ENCODE results near the gene SERPINA12. TPM values are rescaled to one million over a fixed set of nuclear protein-coding genes. Genes with fewer than 3 reads are reported as not detected.

Gene SERPINA12, protein sequence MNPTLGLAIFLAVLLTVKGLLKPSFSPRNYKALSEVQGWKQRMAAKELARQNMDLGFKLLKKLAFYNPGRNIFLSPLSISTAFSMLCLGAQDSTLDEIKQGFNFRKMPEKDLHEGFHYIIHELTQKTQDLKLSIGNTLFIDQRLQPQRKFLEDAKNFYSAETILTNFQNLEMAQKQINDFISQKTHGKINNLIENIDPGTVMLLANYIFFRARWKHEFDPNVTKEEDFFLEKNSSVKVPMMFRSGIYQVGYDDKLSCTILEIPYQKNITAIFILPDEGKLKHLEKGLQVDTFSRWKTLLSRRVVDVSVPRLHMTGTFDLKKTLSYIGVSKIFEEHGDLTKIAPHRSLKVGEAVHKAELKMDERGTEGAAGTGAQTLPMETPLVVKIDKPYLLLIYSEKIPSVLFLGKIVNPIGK
- total RNA-seq (2021): not detected in 2 replicates
- not detected for Bru-seq, nascent RNA
- not detected for BruChase-seq, experiment 1, labeled RNA remaining after a 2-hour chase
- BruChase-seq, experiment 2, labeled RNA remaining after a 6-hour chase: not detected
- long read RNA-seq: 0 reads

DNA sequence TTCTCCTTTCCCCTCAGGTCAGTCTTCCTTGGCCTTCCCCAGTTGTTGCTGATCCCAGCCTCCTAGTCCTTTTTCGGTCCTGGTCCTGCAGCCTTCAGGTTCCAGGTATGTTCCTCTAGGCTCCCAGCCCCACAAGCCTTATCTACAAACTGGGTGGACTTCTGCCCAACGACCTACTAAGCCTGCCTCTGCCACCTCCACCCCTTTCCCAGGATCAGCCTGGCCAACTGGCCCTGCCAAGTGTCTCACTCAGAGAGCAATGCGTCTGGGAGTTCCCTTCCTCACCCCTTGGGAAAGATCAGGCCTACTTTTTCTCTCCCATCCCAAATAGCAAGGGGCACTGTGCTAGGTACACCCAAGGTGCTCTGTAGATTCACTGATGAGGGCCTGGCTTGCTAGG lies at the start of gene SERPINA12:
TSS of gene SERPINA12 (minus strand) at position 114 of the 400 bp plus-strand sequence. CDS start 11,072 bp downstream, outside the sequence.
- Histone ChIP-seq H3K27me3 (replicated peaks; ENCODE audit: insufficient read depth, low read depth, low read length, poor library complexity) (no peaks in the 10 kb centered on the region), H3K36me3 (ENCODE audit: insufficient read depth, low read length, poor library complexity, severe bottlenecking) (no peaks in the 10 kb centered on the region), H3K4me1 (ENCODE audit: insufficient read depth, low read length, poor library complexity, severe bottlenecking) (no peaks in the 10 kb centered on the region), H3K4me3 (ENCODE audit: low read depth, low read length, poor library complexity, severe bottlenecking) (no peak within 1 kb of the TSS), H3K27ac (ENCODE audit: low read depth, low read length, poor library complexity, severe bottlenecking) (no peak within 1 kb of the TSS), H3K9me3 (ENCODE audit: low read depth, low read length, poor library complexity, severe bottlenecking) (no peaks in the 10 kb centered on the region)
- no peak for TF ChIP-seq EZH2 (IDR thresholded peaks at IDR 0.05; ENCODE audit: borderline replicate concordance, low read depth, low read length, poor library complexity, severe bottlenecking)
- TF ChIP-seq, protein P1, sequence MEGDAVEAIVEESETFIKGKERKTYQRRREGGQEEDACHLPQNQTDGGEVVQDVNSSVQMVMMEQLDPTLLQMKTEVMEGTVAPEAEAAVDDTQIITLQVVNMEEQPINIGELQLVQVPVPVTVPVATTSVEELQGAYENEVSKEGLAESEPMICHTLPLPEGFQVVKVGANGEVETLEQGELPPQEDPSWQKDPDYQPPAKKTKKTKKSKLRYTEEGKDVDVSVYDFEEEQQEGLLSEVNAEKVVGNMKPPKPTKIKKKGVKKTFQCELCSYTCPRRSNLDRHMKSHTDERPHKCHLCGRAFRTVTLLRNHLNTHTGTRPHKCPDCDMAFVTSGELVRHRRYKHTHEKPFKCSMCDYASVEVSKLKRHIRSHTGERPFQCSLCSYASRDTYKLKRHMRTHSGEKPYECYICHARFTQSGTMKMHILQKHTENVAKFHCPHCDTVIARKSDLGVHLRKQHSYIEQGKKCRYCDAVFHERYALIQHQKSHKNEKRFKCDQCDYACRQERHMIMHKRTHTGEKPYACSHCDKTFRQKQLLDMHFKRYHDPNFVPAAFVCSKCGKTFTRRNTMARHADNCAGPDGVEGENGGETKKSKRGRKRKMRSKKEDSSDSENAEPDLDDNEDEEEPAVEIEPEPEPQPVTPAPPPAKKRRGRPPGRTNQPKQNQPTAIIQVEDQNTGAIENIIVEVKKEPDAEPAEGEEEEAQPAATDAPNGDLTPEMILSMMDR (conservative IDR thresholded peaks at IDR 0.05; ENCODE audit: low read depth, low read length): no peak
- ChIA-PET POLR2A (ENCODE audit: low non-redundant PET) (no interaction called here), CTCF (no interaction called here)
- BruUV-seq (replicated peaks): no TSS peak
- intact Hi-C loops (cut with micrococcal nuclease; ENCODE audit: unreplicated experiment): no loop called here
- DNase-seq (ENCODE audit: low spot score): no peak

DNA sequence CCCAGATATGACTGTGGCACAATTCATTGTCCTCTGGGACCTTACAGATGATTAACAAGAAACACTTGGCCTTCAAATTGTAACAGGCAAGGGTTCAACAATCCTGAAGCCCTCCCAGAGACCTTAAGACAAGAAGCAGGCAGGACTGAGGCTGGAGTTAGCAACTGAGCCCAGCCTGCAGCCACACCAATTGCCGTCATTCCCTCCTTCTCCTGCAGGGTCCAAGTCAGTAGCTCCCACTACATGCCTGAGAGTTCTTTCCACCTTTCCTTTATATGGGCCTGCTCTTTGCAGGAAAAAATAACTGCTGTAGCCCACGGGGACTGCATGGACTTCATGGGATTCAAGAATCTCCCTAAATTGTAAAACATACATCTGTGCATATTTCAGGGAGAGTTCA lies 49.6 kb upstream of the SERPINA12 start:
- Histone ChIP-seq H3K4me1 (ENCODE audit: insufficient read depth, low read length, poor library complexity, severe bottlenecking) (no peaks in the 10 kb centered on the region), H3K9me3 (ENCODE audit: low read depth, low read length, poor library complexity, severe bottlenecking) (no peaks in the 10 kb centered on the region), H3K27ac (ENCODE audit: low read depth, low read length, poor library complexity, severe bottlenecking) (no peak overlapping the region), H3K27me3 (replicated peaks; ENCODE audit: insufficient read depth, low read depth, low read length, poor library complexity) (no peaks in the 10 kb centered on the region), H3K4me3 (ENCODE audit: low read depth, low read length, poor library complexity, severe bottlenecking) (no peak overlapping the region), H3K36me3 (ENCODE audit: insufficient read depth, low read length, poor library complexity, severe bottlenecking) (no peaks in the 10 kb centered on the region)
- TF ChIP-seq, protein P1 (conservative IDR thresholded peaks at IDR 0.05; ENCODE audit: low read depth, low read length): no peak
- TF ChIP-seq EZH2 (IDR thresholded peaks at IDR 0.05; ENCODE audit: borderline replicate concordance, low read depth, low read length, poor library complexity, severe bottlenecking): no peak
- intact Hi-C loops (cut with micrococcal nuclease; ENCODE audit: unreplicated experiment): no loop called here
- ChIA-PET CTCF (interaction anchor here (1.4 kb wide), 1 partner anchor 10 kb away, joined by 4 read pairs; no protein-coding TSS in a partner anchor), POLR2A (ENCODE audit: low non-redundant PET) (no interaction called here)
- no peak for DNase-seq (ENCODE audit: low spot score)
- BruUV-seq (replicated peaks): no TSS peak

DNA sequence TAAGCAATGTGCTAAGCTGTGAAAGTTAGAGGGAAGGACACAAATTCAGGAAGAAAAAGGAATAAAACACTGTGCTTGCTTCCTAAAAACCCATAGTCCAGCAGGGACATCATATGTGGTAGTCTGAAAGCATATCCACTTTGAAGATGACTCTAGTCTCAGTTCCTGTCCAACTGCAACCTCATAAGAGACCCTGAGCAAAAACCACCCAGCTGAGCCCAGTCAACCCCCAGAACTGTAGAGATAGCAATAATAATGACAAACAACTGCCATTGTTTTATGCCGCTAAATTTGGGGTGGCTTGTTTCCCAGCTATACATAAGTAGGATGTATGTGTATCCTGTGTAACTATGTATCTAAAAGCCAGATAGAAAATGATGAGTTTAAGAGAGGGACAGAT lies 48.1 kb upstream of the SERPINA12 start:
- no peaks in the 10 kb centered on the region for H3K36me3 ChIP-seq (ENCODE audit: insufficient read depth, low read length, poor library complexity, severe bottlenecking)
- intact Hi-C loops (cut with micrococcal nuclease; ENCODE audit: unreplicated experiment): no loop called here
- ChIA-PET CTCF (no interaction called here), POLR2A (ENCODE audit: low non-redundant PET) (no interaction called here)
- peaks cover 2% of the 10 kb centered on the region for H3K27me3 ChIP-seq (replicated peaks; ENCODE audit: insufficient read depth, low read depth, low read length, poor library complexity)
- H3K27ac ChIP-seq (ENCODE audit: low read depth, low read length, poor library complexity, severe bottlenecking): no peak overlapping the region
- no peaks in the 10 kb centered on the region for H3K9me3 ChIP-seq (ENCODE audit: low read depth, low read length, poor library complexity, severe bottlenecking)
- TF ChIP-seq EZH2 (IDR thresholded peaks at IDR 0.05; ENCODE audit: borderline replicate concordance, low read depth, low read length, poor library complexity, severe bottlenecking): no peak
- TF ChIP-seq, protein P1 (conservative IDR thresholded peaks at IDR 0.05; ENCODE audit: low read depth, low read length): no peak
- BruUV-seq (replicated peaks): no TSS peak
- no peak for DNase-seq (ENCODE audit: low spot score)
- no peak overlapping the region for H3K4me3 ChIP-seq (ENCODE audit: low read depth, low read length, poor library complexity, severe bottlenecking)
- no peaks in the 10 kb centered on the region for H3K4me1 ChIP-seq (ENCODE audit: insufficient read depth, low read length, poor library complexity, severe bottlenecking)
